Measurements from ENCODE around the gene KRTAP2-3. TPM values are rescaled to one million over a fixed set of nuclear protein-coding genes. Genes with fewer than 3 reads are reported as not detected.
"Not testable (repeated sequence)": the region's sequence is repeated elsewhere in the genome, so short reads cannot be mapped to it uniquely, and the experiment has no call there.

KRTAP2-3 gene
- total RNA-seq, 1 experiment from 2014 or later: not detected

GRCh38 chr17:41103896-41104295 lies 44.0 kb upstream of the KRTAP2-3 start:
- Mint-ChIP-seq H3K4me1 (ENCODE audit: insufficient read depth, unreplicated experiment) (peaks cover 6% of the 10 kb centered on the region), H3K36me3 (ENCODE audit: insufficient read depth, unreplicated experiment) (no peaks in the 10 kb centered on the region), H3K27ac (ENCODE audit: low read depth, unreplicated experiment) (no peak overlapping the region), H3K4me3 (ENCODE audit: unreplicated experiment) (no peak overlapping the region), H3K9me3 (ENCODE audit: unreplicated experiment) (no peaks in the 10 kb centered on the region), H3K27me3 (ENCODE audit: insufficient read depth, unreplicated experiment) (no peaks in the 10 kb centered on the region)
- intact Hi-C loops (cut with micrococcal nuclease): no loop called here
- BruUV-seq (replicated peaks): no TSS peak
- TF ChIP-seq CTCF (IDR thresholded peaks at IDR 0.05; ENCODE audit: unreplicated experiment): no peak
- DNase-seq (ENCODE audit: unreplicated experiment): no peak
- ChIA-PET CTCF (no interaction called here), POLR2A (no interaction called here)

GRCh38 chr17:41101586-41102259 lies 41.8 kb upstream of the KRTAP2-3 start, which contains the start of gene KRTAP4-16:
TSS of gene KRTAP4-16 (minus strand) at chr17:41102209. CDS start at chr17:41102209, 0 bp downstream.
- intact Hi-C loops (cut with micrococcal nuclease): no loop called here
- H3K27ac Mint-ChIP-seq (ENCODE audit: low read depth, unreplicated experiment): no peak within 1 kb of the TSS
- H3K9me3 Mint-ChIP-seq (ENCODE audit: unreplicated experiment): no peaks in the 10 kb centered on the region
- POLR2A ChIA-PET: no interaction called here
- no peaks in the 10 kb centered on the region for H3K36me3 Mint-ChIP-seq (ENCODE audit: insufficient read depth, unreplicated experiment)
- DNase-seq (ENCODE audit: unreplicated experiment): no peak
- TF ChIP-seq CTCF (IDR thresholded peaks at IDR 0.05; ENCODE audit: unreplicated experiment): no peak
- no peak within 1 kb of the TSS for H3K4me3 Mint-ChIP-seq (ENCODE audit: unreplicated experiment)
- H3K4me1 Mint-ChIP-seq (ENCODE audit: insufficient read depth, unreplicated experiment): peaks cover 19% of the 10 kb centered on the region
- CTCF ChIA-PET: interaction anchor here (0.8 kb wide), 1 partner anchor 447 kb away, joined by 3 read pairs; no protein-coding TSS in a partner anchor
- H3K27me3 Mint-ChIP-seq (ENCODE audit: insufficient read depth, unreplicated experiment): no peaks in the 10 kb centered on the region
- no TSS peak for BruUV-seq (replicated peaks)

GRCh38 chr17:41099682-41100480 lies 40.0 kb upstream of the KRTAP2-3 start:
- BruUV-seq (replicated peaks); H3K36me3 Mint-ChIP-seq (ENCODE audit: insufficient read depth, unreplicated experiment); H3K9me3 Mint-ChIP-seq (ENCODE audit: unreplicated experiment); H3K4me3 Mint-ChIP-seq (ENCODE audit: unreplicated experiment); intact Hi-C loops (cut with micrococcal nuclease); H3K27me3 Mint-ChIP-seq (ENCODE audit: insufficient read depth, unreplicated experiment); CTCF ChIA-PET; POLR2A ChIA-PET: not testable (repeated sequence)
- peak; percentile 41 for DNase-seq (ENCODE audit: unreplicated experiment)
- Mint-ChIP-seq H3K27ac (ENCODE audit: low read depth, unreplicated experiment) (peak overlapping the region; percentile 27), H3K4me1 (ENCODE audit: insufficient read depth, unreplicated experiment) (peaks cover 19% of the 10 kb centered on the region)

- DNase-seq (ENCODE audit: unreplicated experiment): peak; percentile 17
- Mint-ChIP-seq H3K27me3 (ENCODE audit: insufficient read depth, unreplicated experiment) (no peaks in the 10 kb centered on the region), H3K27ac (ENCODE audit: low read depth, unreplicated experiment) (no peak overlapping the region), H3K4me3 (ENCODE audit: unreplicated experiment) (no peak overlapping the region), H3K36me3 (ENCODE audit: insufficient read depth, unreplicated experiment) (no peaks in the 10 kb centered on the region), H3K4me1 (ENCODE audit: insufficient read depth, unreplicated experiment) (peaks cover 19% of the 10 kb centered on the region), H3K9me3 (ENCODE audit: unreplicated experiment) (no peaks in the 10 kb centered on the region)
- intact Hi-C loops (cut with micrococcal nuclease): no loop called here
- ChIA-PET CTCF (no interaction called here), POLR2A (interaction anchor here (0.7 kb wide), 1 partner anchor 113 kb away, joined by 4 read pairs; no protein-coding TSS in a partner anchor)
- BruUV-seq (replicated peaks): no TSS peak
- no peak for TF ChIP-seq CTCF (IDR thresholded peaks at IDR 0.05; ENCODE audit: unreplicated experiment)
These were observed 38.6 kb upstream of the KRTAP2-3 start for GRCh38 chr17:41098481-41098880.
